HG03108 (cell line): ENCODE results near the gene TOMM40L.
"Not testable (repeated sequence)": the region's sequence is repeated elsewhere in the genome, so short reads cannot be mapped to it uniquely, and the experiment has no call there.

Source experiments
- ATAC-seq: cut with Tn5 transposase; IDR thresholded peaks from one replicate; pipeline ENCODE4 v1.9.1; 2021; ENCODE audit warnings: moderate library complexity; ENCODE audit not compliant: unreplicated experiment

Gene TOMM40L

DNA sequence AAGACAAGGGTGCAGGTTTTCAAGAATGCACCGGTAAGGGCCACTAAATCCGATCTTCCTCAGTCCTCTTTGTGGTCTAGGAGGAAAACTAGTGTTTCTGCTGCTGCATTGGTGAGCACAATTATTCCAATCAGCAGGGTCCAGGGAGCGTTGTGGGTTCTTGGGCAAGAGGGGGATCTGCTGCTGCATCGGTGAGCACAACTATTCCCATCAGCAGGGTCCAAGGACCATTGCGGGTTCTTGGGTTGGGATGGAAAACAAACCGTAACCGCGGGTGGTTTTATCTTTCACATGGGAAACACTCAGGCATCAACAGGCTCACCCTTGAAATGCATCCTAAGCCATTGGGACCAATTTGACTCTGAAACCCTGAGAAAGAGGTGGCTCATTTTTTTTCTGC lies 25.7 kb downstream of the TOMM40L start:
- ATAC-seq: no peak

- ATAC-seq: not testable (repeated sequence)
These were observed 29.4 kb downstream of the TOMM40L start for GRCh38 chr1:161255302-161255701.

- ATAC-seq: not testable (repeated sequence)
These were observed 30.2 kb downstream of the TOMM40L start for GRCh38 chr1:161255955-161256520.

DNA sequence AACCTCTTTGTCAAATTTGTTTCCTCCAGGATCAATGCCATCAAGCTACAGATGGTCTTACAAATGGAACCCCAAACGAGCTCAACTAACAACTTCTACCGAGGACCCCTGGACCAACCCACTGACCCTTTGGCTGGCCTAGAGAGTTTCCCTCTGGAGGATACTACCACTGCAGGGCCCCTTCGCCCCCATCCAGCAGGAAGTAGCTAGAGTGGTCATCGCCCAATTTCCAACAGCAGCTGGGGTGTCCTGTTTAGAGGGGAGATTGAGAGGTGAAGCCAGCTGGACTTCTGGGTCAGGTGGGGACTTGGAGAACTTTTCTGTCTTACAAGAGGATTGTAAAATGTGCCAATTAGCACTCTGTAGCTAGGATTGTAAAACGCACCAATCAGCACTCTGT lies 31.2 kb downstream of the TOMM40L start:
- ATAC-seq: not testable (repeated sequence)

DNA sequence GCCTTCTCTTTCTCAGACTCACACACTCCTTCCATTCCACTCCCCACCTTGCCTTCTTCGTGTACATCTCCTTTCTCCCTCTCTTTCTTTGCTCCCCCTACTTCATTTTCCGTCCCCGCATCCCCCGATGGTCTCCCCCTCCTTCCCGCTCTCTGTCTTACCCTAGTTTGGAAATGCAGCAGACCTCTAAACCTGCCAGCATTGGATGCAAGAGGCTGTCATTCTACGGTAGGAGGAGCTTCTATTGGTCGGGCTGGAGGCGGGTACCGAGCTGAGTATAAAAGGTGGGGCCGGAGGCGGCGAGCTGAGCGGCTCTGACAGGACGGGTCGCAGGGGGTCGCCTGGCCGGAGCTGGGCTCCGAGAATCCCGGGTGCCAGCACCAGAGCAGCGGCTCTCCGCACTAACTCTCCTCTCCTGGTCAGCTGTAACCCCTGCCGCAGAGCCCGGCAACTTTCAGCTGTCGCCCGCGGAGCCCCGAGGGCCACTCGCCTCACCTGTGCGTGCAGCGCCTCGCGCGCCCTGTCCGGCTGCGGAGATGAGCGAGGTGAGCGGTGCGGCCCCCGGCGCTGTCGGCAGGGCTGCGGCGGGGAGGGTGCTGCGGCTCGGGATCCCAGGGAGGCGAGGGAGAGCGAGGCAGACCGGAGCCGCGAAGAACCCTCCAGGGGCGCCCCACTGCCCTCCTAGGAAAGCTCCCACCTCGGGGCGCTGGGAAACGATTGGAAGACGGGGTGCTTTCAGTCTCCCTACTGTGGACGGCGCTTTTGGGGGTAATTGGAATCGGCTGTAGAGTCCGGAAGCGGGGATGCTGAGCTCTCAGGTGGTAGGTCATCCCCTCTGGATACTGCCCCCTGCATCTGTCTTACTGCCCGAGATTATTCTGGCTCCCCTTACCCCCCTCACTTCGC lies 32.8 kb downstream of the TOMM40L start, which contains the start of gene PCP4L1:
PCP4L1 (plus strand) TSS at position 307 of the 906 bp plus-strand sequence; CDS start at position 537, 230 bp downstream.
- ATAC-seq: no peak

DNA sequence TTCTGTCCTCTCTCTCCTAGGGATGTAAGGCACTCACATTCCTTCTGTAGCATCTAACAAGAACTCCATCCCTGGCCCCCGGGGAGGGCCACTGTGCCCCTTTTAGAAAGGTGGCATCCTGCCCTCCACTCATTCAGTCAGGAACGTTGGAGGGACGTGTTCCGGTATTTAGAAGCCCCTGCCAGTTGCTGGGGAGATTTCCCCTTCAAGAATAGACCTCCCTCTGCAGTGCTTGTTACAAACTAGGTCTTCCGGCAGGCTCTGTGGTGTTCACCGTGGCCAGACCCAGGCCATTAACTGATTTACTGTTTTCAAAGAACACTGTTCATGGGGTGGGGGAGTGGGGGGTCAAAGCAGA lies 33.5 kb downstream of the TOMM40L start:
- no peak for ATAC-seq

DNA sequence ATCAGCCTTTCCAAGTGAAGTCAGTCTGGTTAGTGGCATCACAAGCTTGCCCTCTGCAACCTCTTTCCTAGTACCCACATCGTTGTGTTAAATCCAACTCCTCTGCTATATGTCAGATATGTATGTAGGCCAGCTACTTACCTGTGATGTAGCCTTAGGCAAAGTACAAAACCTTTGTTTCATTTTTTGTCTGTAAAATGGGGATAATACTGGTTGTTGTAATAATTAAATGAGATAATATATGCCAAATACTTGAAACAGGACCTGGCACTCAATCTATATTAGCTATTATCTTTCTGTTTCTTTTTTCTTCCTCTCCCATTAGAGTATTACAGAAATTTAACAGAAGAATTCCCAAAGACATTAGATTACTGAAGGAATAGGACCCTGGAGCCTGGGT lies 33.9 kb downstream of the TOMM40L start:
- no peak for ATAC-seq

DNA sequence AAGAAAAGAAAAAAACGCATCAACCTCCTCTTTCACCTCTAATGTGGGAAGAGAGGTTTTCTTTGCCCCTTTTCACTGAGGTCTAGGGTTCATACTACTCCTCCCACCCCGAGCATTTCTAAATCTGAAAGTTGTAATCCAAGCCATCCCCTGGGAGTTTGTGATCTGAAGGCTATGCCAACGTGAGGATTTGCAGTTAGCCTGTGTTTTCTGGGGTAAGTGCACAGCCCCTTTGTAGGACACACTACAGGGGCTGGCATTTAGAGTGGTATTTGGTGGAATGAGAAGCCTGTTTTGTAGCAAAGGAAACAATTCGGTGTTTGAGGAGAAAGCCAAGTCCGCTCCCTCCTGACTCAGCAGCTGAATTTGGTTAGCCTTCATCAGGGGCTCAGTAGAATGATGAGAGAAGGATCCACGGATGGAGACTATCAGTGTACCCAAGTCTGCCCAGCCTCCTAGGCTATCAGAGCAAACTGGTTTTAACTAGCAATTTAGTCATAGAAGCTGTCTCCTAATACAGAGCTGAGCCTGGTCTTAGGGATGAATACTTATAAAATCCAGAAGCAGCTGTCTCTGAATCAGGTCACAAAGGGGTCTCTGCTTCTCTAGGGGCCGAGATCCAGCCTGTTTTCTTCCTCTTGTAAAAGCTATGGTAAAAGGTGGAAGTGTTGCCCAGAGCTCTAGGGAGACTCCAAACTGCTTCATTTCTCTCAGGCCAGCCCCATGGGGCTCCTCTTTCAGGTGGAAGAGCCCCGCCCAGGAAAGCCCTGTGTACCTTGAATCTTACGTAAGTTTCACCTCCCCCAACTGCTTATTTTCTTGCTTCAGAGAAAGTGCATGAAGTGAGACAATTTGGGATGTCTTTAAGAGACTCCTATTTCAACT lies 34.8 kb downstream of the TOMM40L start:
- ATAC-seq: no peak

GRCh38 chr1:161261261-161262235 lies 35.7 kb downstream of the TOMM40L start:
- ATAC-seq: no peak

DNA sequence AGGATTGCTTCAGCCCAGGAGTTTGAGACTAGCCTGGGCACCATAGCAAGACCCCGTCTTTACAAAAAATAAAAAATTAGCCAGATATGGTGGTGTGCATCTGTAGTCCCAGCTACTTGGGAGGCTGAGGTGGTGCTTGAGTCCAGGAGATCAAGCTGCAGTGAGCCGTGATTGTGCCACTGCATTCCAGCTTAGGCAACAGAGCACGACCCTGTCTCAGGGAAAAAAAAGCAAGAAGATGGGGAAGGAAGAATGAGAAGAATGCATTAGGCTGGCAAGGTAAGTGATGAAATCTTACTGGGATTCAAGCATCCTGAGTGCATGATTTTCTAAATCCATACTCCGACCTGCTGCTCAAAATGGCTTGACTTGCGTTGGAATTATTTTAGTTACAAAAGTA lies 39.4 kb downstream of the TOMM40L start:
- no peak for ATAC-seq

GRCh38 chr1:161266202-161266601 lies 40.3 kb downstream of the TOMM40L start:
- ATAC-seq: no peak

DNA sequence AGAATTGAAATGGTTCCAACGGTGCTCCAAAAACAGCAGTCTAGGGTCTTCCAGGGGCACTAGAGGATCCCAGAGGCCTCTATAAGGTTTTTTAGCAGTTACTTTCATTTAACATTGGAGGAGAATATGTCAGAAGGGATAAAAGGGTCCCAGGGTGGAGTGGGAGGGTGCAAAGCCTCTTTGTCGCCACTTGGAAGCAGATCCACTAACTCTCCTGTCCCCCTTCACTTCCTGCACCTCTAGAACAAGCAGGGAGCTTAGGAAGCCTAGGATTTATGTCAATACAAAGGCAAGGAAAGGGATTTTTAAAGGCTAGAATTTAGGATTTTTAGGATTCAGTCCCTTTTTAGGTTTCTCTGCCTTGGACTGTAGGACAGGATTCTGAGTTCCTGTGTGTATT lies 41.0 kb downstream of the TOMM40L start:
- no peak for ATAC-seq

DNA sequence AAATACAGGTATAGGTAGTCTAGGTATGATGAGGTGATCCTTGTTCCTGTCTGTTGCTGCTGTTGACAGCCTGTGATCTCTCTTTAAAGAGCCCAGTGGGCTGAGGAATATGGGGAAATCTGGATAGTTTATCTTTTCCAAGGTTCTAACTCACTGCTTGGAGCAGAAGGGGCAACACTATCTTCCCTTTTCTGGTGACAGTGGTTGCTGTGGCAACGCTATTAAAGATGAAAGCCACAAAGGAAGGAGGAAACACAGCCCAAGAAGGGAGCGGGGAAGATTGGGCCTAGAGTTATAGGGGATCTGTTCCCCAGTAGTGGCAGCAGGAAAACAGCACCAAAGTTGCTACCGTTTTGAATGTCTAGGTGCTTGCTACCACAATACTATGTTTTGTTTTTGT lies 41.5 kb downstream of the TOMM40L start:
- no peak for ATAC-seq

DNA sequence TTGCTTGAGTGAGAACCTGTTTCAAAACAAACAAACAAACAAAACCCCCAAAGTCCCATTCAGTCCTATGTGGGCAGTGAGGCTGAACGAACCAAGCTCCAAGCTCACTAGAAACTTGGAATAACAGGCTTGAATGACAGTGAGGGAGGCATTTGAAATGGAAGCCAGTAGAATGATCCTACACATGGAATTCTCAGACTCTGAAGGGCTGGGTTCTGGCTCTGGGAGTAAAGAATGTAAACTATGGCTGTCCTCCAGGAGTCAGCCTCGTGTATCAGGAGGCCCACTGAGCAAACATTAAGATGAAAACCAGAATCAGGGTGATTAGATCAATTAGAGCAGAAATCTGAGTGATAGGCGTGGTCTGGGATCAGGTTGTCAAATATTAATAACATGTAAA lies 47.5 kb downstream of the TOMM40L start:
- no peak for ATAC-seq

GRCh38 chr1:161274874-161275273 lies 49.0 kb downstream of the TOMM40L start:
- ATAC-seq: no peak
